Measurements from ENCODE around the gene SNRNP40. TPM values are rescaled to one million over a fixed set of nuclear protein-coding genes. Genes with fewer than 3 reads are reported as not detected.

SNRNP40 gene
- 10 to 100 TPM; 48.0 to 55.8 TPM for total RNA-seq
- 37.2 to 83.8 reads per million in 2 donors for total RNA-seq

DNA sequence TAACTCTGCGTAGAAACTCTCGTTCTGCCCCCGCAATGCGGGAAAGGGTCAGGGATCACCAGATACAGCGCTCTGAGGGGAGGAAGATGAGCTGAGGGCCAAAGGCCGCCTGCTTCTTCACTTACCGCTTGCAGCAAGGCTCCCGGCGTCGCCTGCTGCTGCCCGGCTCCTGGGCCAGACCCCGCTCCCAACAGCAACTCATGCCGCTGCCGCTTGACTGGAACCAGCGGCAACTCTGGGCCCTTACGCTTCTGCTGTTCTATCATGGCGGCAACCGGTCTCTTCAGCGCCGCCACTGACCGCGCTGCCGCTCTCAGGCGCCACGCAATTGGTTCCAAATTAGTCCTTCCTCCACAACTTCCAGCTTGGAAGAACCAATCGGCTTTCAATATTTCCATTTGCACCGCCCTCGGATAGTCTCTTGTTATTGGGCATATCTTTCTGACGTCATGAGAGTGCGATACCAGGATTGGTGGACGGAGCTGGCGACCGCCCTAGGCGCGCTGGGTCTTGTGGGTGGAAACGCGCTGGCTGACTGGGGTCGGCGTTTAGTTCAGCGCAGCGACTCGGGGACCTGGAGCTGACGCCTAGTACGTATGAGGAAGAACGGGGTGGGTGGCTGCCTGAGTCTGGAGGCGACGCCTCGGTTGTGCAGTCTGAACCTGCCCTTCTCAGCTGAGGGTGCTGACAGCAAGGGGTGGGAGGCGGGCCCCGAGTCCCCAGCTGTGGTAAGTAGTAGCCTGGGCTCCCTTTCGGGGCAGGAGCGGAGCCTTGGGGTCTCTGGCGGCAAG is at the start of gene SNRNP40, which contains the start of gene ZCCHC17:
TSS of gene SNRNP40 (minus strand) at position 303 of the 791 bp plus-strand sequence. CDS start at position 266, 37 bp downstream.
TSS of gene ZCCHC17 (plus strand) at position 547 of the 791 bp plus-strand sequence. CDS start 13,067 bp downstream, outside the sequence.
- DNase-seq: peak; percentile 84 to 92 (median 85)
- Mint-ChIP-seq H3K27me3 (no peaks in the 10 kb centered on the region), H3K36me3 (ENCODE audit: low read depth) (no peaks in the 10 kb centered on the region), H3K4me1 (peaks cover 25% of the 10 kb centered on the region), H3K27ac (no peak within 1 kb of the TSS), H3K4me3 (no peak within 1 kb of the TSS)
- ATAC-seq: peak; percentile 96
- H3K9me3 ChIP-seq (ENCODE audit: control insufficient read depth, low read length, poor library complexity, severe bottlenecking): no peaks in the 10 kb centered on the region

- DNase-seq (no peak), ATAC-seq (no peak)
- H3K4me3 Mint-ChIP-seq: no peak overlapping the region
- no peaks in the 10 kb centered on the region for H3K27me3 Mint-ChIP-seq
- no peak overlapping the region for H3K27ac Mint-ChIP-seq
- peaks cover 5% of the 10 kb centered on the region for H3K4me1 Mint-ChIP-seq
- H3K36me3 Mint-ChIP-seq (ENCODE audit: low read depth): peaks cover 13% of the 10 kb centered on the region
- H3K9me3 ChIP-seq (ENCODE audit: control insufficient read depth, low read length, poor library complexity, severe bottlenecking): no peaks in the 10 kb centered on the region
Observed at GRCh38 chr1:31345635-31346034, 49.0 kb upstream of the SNRNP40 start.

DNA sequence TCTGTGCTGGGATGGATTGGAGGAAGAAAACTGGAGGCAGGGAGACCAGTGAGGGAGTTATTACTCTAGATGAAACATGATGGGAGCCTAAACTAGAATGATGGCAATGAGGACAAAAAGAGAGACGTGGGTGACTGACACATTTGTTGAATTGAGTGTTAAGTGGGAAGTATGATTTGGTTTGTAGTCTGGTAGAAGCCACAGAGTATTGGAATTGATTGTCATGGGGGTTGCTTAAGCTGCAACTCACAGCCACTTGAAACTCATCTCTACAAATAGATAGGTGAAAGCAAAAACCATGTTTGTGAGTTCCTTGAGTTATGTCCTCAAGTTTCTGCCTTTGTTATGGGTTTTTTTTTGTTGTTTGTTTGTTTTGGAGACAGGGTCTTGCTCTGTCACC is 47.9 kb upstream of the SNRNP40 start:
- ATAC-seq (no peak), DNase-seq (no peak)
- peaks cover 5% of the 10 kb centered on the region for H3K4me1 Mint-ChIP-seq
- H3K36me3 Mint-ChIP-seq (ENCODE audit: low read depth): peaks cover 16% of the 10 kb centered on the region
- no peak overlapping the region for H3K4me3 Mint-ChIP-seq
- H3K9me3 ChIP-seq (ENCODE audit: control insufficient read depth, low read length, poor library complexity, severe bottlenecking): no peaks in the 10 kb centered on the region
- H3K27me3 Mint-ChIP-seq: no peaks in the 10 kb centered on the region
- H3K27ac Mint-ChIP-seq: peak overlapping the region; percentile 49

DNA sequence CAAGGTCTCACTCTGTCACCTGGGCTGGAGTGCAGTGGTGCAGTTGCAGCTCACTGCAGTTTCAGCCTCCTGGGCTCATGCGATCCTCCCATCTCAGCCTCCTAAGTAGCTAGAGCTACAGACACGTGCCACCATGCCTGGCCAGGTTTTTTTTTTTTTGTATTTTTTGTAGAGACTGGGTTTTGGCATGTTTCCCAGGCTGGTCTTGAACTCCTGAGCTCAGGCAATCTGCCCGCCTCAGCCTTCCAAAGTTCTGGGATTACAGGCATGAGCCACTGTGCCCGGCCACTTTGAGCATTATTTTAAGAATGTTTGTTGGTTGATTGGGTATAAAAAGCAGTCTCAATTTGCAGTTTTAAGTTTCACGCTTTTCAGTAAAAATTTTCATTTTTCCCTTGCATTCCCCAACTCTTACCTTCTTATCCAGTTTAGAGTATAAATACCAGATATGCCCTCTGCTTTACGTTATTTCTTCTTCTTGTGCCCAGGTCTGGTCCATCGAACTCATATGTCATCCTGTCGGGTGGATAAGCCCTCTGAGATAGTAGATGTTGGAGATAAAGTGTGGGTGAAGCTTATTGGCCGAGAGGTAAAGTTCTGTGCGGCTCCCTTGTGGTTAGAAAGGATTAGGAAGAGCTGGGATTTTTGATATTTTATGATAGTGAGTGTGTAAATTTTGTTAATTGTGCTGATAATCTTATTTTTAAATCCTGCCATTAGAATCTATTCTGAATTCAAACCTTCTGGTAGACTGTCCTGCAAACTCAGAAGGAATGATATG is 40.3 kb upstream of the SNRNP40 start:
- Mint-ChIP-seq H3K4me3 (no peak overlapping the region), H3K4me1 (peaks cover 2% of the 10 kb centered on the region), H3K27ac (no peak overlapping the region), H3K27me3 (no peaks in the 10 kb centered on the region), H3K36me3 (ENCODE audit: low read depth) (peaks cover 9% of the 10 kb centered on the region)
- no peak for DNase-seq
- no peak for ATAC-seq
- H3K9me3 ChIP-seq (ENCODE audit: control insufficient read depth, low read length, poor library complexity, severe bottlenecking): no peaks in the 10 kb centered on the region

DNA sequence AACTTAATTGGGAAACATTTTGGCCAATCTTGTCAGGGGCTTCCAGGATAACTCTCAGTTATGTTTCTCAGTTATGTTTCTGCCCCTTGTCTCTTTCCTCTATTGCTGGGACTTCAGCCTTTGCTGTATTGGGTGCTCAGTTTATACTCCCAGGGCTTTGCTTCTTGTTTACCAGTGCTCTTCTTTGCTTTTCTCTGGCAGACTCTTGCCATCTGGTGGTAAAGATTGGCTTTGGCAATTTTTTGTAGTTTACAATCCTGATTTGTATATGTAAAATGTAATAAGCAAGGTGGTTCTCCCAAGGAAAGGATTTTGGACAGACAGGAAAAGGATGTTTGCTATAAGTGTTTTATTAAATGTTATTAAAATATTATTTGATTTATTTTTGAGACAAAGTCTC is 38.4 kb upstream of the SNRNP40 start:
- ATAC-seq: no peak

GRCh38 chr1:31327381-31327780 is 30.8 kb upstream of the SNRNP40 start:
- DNase-seq (no peak), ATAC-seq (no peak)
- no peak overlapping the region for H3K27ac Mint-ChIP-seq
- peaks cover 2% of the 10 kb centered on the region for H3K4me1 Mint-ChIP-seq
- no peaks in the 10 kb centered on the region for H3K36me3 Mint-ChIP-seq (ENCODE audit: low read depth)
- H3K4me3 Mint-ChIP-seq: no peak overlapping the region
- H3K9me3 ChIP-seq (ENCODE audit: control insufficient read depth, low read length, poor library complexity, severe bottlenecking): no peaks in the 10 kb centered on the region
- no peaks in the 10 kb centered on the region for H3K27me3 Mint-ChIP-seq

More for the DNA sequence above, 38.4 kb upstream of the SNRNP40 start:
- peaks cover 2% of the 10 kb centered on the region for H3K4me1 Mint-ChIP-seq
- peaks cover 9% of the 10 kb centered on the region for H3K36me3 Mint-ChIP-seq (ENCODE audit: low read depth)
- no peaks in the 10 kb centered on the region for H3K9me3 ChIP-seq (ENCODE audit: control insufficient read depth, low read length, poor library complexity, severe bottlenecking)
- no peak overlapping the region for H3K27ac Mint-ChIP-seq
- no peak overlapping the region for H3K4me3 Mint-ChIP-seq
- no peaks in the 10 kb centered on the region for H3K27me3 Mint-ChIP-seq
- no peak for DNase-seq

GRCh38 chr1:31326461-31326860 is 29.9 kb upstream of the SNRNP40 start:
- no peaks in the 10 kb centered on the region for H3K36me3 Mint-ChIP-seq (ENCODE audit: low read depth)
- no peaks in the 10 kb centered on the region for H3K27me3 Mint-ChIP-seq
- H3K27ac Mint-ChIP-seq: no peak overlapping the region
- no peak overlapping the region for H3K4me3 Mint-ChIP-seq
- no peaks in the 10 kb centered on the region for H3K9me3 ChIP-seq (ENCODE audit: control insufficient read depth, low read length, poor library complexity, severe bottlenecking)
- ATAC-seq (no peak), DNase-seq (no peak)
- peaks cover 2% of the 10 kb centered on the region for H3K4me1 Mint-ChIP-seq

DNA sequence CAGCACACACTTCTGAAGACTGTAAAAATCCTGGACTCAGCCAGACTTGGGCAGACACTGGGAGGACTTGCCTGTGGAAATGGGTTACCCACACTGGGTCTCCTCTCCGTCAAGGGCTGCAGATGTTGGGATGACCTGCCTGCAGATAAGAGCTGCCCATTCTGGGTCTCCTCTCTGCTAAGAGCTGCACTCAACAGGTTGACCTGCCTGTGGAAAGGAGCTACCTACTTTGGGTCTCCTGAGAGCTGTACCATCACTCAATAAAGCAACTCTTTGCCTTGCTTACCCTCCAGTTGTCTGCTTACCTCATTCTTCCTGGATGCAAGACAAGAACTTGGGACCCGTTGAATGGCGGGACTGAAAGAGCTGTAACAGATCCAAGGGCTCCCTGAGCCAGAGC is 28.4 kb upstream of the SNRNP40 start:
- Mint-ChIP-seq H3K4me1 (peaks cover 2% of the 10 kb centered on the region), H3K27me3 (no peaks in the 10 kb centered on the region), H3K36me3 (ENCODE audit: low read depth) (peaks cover 2% of the 10 kb centered on the region), H3K27ac (no peak overlapping the region), H3K4me3 (no peak overlapping the region)
- H3K9me3 ChIP-seq (ENCODE audit: control insufficient read depth, low read length, poor library complexity, severe bottlenecking): no peaks in the 10 kb centered on the region
- DNase-seq (no peak), ATAC-seq (no peak)

- Mint-ChIP-seq H3K4me3 (no peak overlapping the region), H3K36me3 (ENCODE audit: low read depth) (peaks cover 2% of the 10 kb centered on the region), H3K27me3 (no peaks in the 10 kb centered on the region), H3K4me1 (peaks cover 2% of the 10 kb centered on the region), H3K27ac (no peak overlapping the region)
- no peak for DNase-seq
- no peaks in the 10 kb centered on the region for H3K9me3 ChIP-seq (ENCODE audit: control insufficient read depth, low read length, poor library complexity, severe bottlenecking)
- ATAC-seq: no peak
Observed at GRCh38 chr1:31324093-31324492, 27.5 kb upstream of the SNRNP40 start.

DNA sequence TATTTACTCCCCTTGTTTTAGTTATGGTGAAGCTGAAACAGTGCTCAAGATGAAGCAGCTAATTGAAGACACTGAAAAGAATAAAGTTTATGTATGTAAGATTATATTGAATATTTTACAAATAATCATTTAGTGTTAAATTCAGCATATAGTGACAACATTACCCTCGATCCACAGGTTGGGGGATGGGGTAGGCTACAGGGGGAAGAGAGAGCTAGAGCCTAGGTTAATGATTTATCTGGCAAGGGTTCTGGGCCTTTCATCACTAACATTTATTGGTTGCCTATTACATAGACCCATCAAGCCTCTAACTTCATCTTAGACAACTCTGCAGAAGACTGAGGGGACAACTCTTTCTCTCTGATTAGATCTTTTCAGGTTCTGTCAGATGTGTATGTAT is 21.6 kb upstream of the SNRNP40 start:
- Mint-ChIP-seq H3K36me3 (ENCODE audit: low read depth) (peaks cover 6% of the 10 kb centered on the region), H3K27me3 (no peaks in the 10 kb centered on the region), H3K4me3 (no peak overlapping the region), H3K4me1 (peaks cover 3% of the 10 kb centered on the region), H3K27ac (no peak overlapping the region)
- no peaks in the 10 kb centered on the region for H3K9me3 ChIP-seq (ENCODE audit: control insufficient read depth, low read length, poor library complexity, severe bottlenecking)
- DNase-seq (no peak), ATAC-seq (no peak)

DNA sequence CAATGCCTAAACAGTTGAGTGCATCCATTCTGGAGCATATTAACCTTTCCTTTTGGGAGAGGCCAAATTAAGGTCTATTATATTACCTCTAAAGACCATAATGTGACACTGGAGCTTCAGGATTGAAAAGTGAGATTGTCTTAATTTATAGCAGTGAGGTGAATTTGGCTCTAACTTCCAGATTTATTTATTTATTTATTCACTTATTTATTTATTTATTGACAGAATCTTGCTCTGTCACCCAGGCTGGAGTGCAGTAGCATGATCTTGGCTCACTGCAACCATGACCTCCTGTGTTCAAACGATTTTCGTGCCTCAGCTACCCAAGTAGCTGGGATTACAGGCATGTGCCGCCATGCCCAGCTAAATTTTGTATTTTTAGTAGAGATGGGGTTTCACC is 19.3 kb upstream of the SNRNP40 start:
- DNase-seq (no peak), ATAC-seq (no peak)
- no peaks in the 10 kb centered on the region for H3K9me3 ChIP-seq (ENCODE audit: control insufficient read depth, low read length, poor library complexity, severe bottlenecking)
- Mint-ChIP-seq H3K4me1 (peaks cover 3% of the 10 kb centered on the region), H3K27ac (no peak overlapping the region), H3K27me3 (no peaks in the 10 kb centered on the region), H3K36me3 (ENCODE audit: low read depth) (peaks cover 6% of the 10 kb centered on the region), H3K4me3 (no peak overlapping the region)

GRCh38 chr1:31310198-31310597 is 13.6 kb upstream of the SNRNP40 start:
- peaks cover 16% of the 10 kb centered on the region for H3K4me1 Mint-ChIP-seq
- H3K4me3 Mint-ChIP-seq: no peak overlapping the region
- H3K36me3 Mint-ChIP-seq (ENCODE audit: low read depth): peaks cover 9% of the 10 kb centered on the region
- ATAC-seq (no peak), DNase-seq (no peak)
- no peak overlapping the region for H3K27ac Mint-ChIP-seq
- no peaks in the 10 kb centered on the region for H3K27me3 Mint-ChIP-seq
- no peaks in the 10 kb centered on the region for H3K9me3 ChIP-seq (ENCODE audit: control insufficient read depth, low read length, poor library complexity, severe bottlenecking)

- Mint-ChIP-seq H3K27me3 (no peaks in the 10 kb centered on the region), H3K4me3 (no peak overlapping the region), H3K27ac (peak overlapping the region; percentile 16), H3K4me1 (peaks cover 17% of the 10 kb centered on the region), H3K36me3 (ENCODE audit: low read depth) (peaks cover 8% of the 10 kb centered on the region)
- DNase-seq: no peak
- no peak for ATAC-seq
- no peaks in the 10 kb centered on the region for H3K9me3 ChIP-seq (ENCODE audit: control insufficient read depth, low read length, poor library complexity, severe bottlenecking)
Observed at GRCh38 chr1:31308036-31308435, 11.4 kb upstream of the SNRNP40 start.

All from T-helper 17 cell (primary cell).